Hippocampal formation (tissue), 2 donors: ENCODE results near the gene INSL3.

Experiments
- DNase-seq, 2 donors: peaks; one replicate each; lab custom pipeline; 2025; lab: John Stamatoyannopoulos, UW

Gene INSL3, protein sequence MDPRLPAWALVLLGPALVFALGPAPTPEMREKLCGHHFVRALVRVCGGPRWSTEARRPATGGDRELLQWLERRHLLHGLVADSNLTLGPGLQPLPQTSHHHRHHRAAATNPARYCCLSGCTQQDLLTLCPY

DNA sequence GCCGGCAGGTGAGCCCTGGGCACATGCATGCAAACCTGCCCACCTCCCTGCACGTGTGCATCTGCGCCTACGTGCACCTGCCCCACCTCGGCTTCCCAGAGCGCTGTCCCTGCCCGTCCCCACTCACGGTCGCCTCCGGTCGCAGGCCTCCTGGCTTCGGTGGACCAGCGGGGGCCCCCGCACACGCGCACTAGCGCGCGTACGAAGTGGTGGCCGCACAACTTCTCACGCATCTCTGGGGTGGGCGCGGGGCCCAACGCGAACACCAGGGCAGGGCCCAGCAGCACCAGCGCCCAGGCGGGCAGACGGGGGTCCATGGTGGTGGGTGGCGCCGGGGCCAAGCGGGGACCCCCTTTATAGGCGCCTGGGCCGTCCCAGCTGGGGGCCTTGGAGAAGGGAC is at the start of gene INSL3:
TSS of gene INSL3 (minus strand) at position 330 of the 400 bp plus-strand sequence. CDS start at position 317, 13 bp downstream.
- DNase-seq = no peak

DNA sequence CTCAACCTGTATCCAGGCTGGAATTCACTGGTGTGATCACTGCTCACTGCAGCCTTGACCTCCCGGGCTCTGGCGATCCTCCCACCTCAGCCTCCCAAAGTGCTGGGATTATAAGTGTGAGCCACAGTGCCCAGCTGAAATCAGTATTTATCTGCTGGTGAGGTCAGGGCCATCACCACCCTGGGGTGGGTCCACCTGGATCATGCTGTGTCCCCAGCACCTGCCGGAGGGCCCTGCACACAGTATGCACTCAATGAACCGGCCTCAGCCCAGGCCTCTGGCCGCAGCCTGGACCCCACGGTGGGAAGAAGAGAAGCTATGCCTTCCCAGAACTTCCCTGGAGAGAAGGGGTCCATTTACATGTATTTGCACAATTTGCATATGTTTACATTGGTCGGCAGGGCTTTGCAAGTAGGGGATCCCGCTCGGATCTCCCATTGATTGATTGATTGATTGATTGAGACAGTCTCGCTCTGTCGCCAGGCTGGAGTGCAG is 47.8 kb upstream of the INSL3 start:
- no peak for DNase-seq

DNA sequence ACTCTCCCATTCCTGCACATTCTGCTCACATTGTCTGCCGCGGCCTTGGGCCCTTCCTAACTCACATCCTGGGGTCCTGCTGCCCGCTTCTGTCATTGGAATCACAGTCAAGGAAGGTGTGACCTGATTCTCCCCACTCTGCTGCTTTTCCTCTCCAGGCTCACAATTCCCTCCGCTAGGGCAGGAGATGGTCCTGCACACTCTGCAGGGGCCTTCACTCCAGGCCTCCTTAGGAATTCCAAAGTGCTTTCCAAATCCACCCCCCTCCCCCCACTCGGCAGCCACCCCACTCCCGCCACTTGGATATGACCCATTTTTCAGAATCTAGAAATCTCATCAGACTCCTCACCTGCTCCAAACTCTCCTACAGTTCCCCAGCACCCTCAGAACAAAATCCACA is 47.4 kb upstream of the INSL3 start:
- no peak for DNase-seq

DNA sequence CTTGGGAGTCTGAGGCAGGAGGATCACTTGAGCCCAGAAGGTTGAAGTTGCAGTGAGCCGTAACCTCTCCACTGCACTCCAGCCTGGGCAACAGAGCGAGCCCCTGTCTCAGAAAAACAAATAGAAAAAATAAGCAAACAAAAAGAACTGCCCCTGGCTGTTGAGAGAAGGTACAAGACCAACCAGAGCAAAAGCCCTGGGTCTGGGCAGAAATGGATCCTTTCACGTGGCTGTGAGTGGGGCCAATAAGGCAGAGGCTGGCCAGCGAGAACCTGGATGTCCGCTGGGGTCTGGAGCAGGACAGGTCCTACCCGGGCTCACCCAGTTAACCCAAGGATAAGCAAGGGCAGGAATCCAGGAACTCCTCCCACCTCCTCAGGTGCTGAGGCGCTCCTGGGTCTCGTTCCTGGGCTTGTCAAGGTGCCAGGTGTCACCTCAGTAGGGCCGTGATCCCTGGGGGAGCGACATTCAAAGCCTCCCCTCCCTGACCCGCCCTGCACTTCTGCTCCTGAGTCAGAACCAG is 45.7 kb upstream of the INSL3 start:
- DNase-seq = no peak

DNA sequence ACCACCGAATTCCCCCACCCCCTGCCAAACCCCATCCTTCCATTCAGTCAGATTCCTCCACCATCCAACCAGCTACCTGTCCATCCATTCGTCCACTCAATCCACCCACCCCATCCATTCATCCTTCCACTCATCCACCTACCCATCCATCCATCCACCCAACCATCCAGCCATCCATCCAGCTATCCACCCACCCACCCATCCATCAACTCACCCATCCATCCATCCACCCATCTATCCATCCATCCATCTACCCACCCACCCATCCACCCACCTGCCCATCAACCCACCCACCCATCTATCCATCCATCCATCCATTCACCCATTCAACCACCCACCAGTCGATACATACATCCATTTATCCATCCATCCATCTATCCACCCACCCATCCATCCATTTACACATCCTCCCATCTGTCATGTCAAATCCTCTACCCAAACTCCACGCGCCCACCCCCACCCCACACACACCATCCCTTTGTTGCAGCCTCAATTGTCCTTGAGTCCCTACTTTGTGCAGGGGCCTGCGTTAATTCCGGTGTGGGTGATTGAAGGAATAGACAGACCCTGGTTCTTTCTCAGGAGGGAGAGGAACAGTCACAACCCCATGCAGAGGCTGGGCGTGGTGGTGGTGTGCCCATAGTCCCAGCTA is 45.1 kb upstream of the INSL3 start:
- no peak for DNase-seq

DNA sequence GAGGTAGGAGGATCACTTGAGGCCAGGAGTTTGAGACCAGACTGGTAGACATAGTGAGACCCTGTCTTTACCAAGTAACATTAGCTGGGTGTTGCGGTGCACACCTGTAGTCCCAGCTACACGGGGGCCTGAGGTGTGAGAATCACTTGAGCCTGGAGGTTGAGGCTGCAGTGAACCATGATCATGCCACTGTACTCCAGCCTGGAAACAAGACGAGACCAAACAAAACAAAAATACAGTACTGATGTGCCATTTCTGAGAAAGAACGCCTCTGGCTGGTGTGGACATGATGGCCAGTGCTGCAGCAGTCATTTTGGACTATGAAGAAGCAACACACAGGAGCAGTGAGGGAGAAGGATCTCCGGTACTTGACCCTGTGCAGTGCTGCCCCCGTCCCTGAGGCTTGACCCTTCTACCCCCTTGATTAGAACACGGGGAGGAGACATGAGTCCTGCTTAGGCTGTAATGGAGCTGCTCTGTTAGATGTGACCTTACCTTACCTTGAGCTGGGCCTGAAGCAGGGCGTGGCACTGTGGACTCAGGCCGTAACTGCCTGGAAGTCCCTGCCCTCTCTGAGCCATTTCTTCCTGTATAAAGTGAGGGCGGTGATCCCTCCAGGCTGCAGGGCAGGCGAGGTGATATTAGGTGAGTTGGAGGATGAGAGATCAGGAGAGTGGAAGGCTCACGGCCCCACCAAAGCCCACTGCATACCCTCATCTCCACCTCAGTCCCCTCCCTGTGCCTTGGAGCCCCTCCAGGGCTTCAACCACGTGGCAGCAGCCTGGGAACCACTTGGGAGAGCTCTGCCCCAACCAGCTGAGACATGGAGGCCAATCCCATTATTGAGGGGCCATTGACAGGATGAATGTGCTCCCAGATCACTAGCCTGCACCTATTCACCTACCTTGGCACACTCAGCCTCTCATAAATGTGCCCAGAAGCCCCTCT is 44.3 kb upstream of the INSL3 start:
- no peak for DNase-seq

DNA sequence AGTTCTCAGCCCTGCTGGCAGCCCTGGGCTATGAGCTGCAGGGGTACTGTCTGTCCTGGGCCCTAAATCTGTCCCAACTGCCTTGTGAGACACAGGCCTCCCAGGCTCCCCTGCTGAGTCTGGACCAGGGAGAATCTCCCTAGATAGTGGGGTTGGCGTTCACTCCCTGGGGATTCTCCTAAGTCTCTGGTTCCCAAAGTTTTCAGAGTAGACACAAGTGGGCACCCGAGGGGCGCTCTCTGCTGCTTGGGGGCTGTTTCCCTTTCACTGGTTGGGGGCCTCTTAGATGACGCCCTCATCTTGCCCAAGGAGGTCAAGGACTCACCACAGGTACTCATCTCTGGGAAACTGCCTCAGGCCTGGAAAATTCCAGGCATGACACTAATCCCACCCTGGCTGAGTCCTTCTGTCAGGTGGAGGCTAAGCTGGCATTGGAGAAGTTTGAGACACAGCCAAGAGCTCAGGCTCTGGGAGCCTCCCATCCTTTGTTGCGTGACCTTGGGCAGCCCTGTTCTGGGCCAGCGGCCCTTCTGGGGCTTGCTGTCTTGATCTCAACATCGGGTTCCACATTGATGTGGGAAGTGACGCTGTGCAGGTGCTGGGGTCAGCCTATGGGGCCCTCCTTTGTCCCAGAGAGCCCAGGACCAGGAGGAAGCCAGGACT is 42.3 kb upstream of the INSL3 start:
- no peak for DNase-seq

DNA sequence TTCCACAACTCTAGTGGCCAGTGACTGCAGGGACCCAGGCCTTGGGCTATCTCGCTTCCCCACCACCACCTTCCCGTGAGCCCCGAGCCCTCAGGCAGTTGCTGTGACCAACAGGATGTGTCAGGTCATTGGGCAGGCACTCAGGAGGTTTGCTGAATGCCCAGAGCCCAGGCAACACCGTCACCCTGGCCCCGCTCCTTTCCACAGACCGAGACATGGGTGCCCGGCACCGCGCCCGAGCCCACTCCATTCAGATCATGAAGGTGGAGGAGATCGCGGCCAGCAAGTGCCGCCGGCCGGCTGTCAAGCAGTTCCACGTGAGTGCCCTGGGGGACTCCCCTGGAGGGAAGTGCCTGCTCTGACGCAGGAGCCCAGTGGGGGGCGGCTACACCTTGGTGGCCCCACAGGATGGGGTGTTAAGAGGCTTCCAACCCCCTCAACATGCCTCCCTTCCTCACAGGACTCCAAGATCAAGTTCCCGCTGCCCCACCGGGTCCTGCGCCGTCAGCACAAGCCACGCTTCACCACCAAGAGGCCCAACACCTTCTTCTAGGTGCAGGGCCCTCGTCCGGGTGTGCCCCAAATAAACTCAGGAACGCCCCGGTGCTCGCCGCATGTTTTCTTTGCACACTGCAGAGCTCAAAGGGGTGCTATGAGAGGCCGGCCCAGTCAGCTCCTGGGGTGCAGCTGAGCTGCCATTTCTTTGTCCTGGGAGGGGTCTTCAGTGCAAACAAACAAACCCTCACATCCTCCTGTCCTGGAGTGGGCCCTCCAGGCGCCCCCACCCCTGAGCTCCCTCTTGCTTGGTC is 41.6 kb upstream of the INSL3 start:
- DNase-seq = no peak

DNA sequence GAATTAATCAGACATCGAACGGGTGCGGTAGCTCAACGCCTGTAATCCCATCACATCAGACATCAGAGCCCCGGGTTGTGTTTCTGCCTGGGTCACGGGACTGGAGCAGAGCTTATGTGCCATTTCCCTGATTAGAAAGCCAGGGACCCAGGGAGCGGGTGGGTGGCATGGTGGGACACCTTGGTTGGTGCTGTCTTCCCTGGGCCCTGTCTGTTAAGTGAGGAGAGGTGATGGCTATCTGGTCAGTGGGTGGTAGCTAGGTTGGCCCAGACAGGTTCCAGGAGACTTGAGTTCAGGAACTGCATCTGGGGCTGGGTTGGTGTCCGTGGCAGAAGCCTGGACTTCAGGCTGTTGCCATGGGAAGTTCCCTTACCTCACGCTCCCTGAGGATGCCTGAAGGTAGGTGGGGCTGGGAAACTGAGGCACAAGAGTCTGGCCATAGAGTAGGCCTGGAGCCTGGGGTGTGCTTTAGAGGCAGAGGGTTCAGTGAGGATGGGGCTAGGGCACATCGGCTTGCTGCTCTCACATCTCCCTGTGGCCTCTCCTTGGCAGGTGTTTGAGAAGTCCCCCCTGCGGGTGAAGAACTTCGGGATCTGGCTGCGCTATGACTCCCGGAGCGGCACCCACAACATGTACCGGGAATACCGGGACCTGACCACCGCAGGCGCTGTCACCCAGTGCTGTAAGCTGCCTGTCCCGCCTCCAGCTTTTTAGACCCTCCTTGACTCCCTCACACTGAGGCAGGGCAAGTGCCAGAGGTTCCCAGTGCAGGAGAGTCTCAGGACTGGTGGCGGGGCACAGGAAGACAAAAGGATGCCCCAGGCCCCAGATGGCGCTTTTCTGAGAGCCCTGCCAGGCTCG is 40.5 kb upstream of the INSL3 start:
- DNase-seq = no peak

DNA sequence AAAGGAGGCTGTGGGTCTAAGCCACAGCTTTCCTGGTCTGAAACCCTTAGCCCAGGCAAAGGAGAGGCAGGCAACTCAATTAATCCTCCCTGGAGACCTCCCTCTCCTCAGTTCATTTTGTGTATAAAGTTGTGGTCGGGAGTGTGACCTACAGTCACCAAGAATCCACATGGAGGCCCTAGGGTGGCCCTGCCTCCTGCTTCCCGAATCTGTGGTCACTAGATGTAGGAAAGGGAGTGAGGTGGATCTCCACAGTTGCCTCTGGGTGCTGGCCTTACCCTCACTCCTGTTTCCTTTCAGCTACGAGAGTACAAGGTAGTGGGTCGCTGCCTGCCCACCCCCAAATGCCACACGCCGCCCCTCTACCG is 39.7 kb upstream of the INSL3 start:
- DNase-seq = no peak

DNA sequence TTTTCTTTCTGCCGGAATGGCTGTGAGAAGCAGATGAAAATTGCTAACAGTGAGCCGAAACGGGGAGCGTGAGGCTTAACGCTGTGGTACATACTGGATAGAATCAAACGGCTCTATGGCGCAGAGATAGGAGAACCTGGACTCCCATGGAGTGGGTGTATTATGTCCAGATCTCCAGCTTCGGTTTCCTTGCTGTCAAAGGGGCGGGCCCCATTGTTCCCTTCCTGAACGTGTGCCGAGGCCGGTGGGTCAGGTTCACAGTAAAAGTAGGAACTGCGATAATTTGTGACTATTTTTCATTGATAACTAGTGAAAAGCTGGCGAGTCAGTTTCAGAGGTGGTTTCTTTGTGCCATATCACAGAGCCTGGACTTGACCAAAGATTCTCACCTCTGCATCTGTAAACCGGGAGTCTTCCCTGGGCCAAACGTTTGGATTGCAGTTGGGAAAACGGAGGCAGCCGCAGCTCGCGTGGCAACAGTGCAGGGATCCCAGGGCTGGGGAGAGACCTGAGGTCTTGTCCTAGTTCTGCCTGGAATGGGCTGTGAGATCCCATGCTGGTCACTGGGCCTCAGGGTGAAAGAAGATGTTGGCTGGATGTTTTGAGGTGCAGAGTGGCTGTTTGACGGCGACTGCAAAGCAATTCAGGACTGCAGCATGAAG is 39.1 kb upstream of the INSL3 start:
- DNase-seq = no peak

DNA sequence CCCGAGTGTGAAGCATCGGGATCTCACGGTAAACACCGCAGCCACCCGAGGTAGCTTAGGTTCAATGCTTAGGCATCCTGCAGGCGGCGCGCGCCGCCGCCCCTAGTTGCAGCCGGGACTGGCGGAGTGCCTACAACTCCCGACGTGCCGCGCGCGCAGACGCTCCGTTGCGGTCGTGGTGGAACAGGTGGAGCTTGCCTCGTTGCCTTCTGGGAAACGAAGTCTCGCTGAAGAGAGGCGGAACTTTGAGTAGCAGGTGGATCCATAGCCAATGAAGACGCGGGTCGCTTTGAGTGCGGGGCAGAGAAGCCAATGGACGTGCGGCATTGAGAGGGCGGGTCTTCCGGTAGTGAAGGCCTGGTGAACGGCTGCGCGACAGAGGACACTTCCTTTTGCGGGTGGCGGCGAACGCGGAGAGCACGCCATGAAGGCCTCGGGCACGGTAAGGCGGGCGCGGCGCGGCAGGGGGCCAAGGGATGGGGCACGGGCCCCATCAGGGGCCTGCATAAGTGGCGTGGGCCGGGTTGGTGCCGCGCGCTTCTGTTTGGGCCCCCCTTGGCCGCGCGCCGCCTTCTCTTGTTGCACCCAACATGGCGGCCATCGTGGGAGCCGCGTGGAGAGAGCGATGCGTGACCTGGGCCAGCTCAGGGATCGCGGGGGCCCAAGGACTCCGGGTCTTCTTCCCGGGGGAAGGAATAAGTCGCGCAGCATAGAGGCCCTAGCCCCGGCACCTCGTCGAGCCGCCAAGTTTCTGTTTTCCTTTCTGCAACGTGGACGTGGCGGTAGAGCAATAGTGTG is 38.4 kb upstream of the INSL3 start, which contains the start of gene RPL18A:
TSS of gene RPL18A (plus strand) at position 378 of the 798 bp plus-strand sequence. CDS start at position 425, 47 bp downstream.
- peak; percentile 98 to 99 for DNase-seq

DNA sequence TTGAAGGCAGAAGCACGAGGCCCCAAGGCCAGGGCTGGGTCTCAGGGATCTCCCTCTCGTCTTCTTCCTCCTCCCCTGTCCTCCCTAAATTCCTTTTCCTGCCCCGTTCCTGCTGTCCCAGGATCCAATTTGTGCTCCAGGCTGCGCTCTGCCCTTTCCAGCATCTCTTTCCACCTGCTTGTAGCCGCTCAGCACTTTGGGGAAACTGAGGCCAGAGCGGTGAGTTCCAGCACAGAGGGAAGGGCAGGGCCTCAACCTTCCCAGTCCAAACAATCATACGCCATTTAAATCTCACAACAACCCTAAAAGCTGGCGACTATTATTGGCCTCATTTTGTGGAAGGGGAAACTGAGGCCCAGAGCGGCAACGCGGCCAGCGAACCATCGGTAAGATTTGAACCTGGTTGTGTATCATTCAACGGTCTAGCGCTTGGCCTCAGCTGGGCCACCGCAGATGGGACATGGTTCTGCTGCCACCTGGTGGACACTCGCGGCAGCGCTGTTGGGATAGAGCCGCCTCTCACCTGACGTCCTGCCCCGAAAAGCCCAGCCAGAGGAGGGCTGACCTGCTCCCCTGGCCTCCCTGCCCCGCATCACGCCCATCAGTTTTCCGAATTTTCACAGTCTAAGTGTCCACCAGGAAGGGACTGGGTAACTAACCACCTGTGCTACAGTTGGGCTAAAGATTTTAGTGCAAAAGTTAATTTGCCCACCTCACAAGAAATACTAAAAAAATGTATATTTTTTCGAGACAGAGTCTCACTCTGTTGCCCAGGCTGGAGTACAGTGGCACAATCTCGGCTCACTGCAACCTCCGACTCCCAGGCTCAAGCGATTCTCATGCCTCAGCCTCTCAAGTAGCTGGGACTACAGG is 34.2 kb upstream of the INSL3 start:
- peak; percentile 25 to 66 for DNase-seq

DNA sequence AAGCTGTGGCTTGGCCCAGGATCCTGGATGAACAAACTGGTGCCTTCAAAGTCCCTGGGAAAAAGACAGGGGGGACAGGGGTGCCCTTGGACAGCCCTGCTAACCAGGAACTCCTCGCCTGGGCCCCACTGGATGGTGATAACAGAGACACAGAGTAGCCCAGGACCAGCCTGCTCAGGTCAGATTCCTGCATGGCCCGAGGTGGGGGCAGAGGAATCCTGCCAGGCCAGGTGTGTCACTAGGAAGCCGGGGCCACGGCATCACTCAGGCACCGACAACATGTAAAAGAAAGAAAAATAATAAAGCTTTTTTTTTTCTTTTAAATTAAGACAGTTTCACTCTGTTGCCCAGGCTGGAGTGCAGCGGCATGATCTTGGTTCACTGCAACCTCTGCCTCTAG is 32.7 kb upstream of the INSL3 start:
- no peak for DNase-seq

DNA sequence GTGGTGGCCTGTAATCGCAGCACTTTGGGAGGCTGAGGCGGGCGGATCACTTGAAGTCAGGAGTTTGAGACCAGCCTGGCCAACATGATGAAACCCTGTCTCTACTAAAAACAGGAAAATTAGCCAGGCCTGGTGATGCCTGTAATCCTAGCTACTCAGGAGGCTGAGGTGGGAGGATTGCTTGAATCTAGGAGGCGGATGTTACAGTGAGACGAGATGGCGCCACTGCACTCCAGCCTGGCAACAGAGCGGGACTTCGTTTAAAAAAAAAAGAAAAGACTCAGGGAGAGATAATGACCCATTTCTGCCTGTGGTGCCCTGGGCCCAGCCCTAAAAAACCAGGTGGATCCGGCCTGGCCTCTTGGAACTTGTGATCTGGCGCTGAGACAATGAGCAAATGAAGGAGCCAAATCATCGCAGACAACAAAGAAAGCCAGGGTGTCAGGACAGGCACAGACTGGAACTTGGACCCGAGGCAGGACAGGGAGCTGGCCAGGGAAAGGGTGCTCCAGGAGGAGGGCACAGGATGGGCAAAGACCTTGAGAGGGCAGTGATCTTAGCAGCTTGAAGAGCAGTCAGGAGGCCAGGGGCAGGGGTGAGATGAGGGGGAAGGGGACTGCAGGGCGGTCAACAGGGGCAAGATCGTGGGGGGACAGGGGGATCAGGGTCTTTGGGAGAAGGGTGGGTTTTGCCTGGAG is 27.4 kb upstream of the INSL3 start:
- no peak for DNase-seq

DNA sequence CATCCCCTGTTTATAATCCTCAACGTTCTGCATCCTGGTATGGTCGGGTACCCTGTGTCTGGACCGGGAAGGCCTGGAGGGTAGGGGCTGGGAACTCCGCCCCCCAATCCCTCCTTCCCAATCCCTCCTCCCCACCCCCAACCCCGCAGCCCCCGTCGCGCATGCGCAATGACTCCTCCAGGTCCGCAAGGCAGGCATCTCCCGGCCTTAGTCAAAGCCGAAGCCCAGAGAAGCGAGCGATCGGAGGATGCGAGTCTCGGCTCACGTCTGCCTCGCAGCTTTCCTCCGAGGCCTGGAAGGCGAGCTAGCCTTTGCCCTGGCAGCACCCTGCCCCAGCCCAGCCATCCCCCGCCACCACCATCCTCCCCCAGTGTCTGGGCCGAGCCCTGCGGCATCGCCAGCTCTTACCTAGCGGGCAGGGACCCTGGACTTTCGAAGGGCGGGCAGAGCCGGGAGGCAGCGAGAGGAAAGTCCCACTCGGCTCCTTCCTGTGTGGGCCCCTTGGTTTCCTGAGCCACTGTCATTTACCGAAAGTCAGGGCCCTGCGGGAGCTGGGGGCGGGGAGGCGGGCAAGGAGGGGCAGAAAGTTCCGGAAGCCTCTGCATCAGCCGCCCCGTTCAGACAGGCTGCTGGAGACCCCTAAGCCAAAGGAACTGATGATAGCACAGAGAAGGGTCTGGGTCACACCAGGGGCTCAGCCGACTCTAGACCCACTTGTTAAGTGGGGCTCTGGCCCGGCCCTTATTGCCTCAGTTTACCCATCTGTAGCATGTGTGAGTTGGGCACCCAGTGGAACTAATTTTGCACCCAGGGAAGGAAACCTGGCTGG is 26.4 kb upstream of the INSL3 start, which contains the start of gene JAK3:
TSS of gene JAK3 (minus strand) at position 445 of the 829 bp plus-strand sequence. CDS start 3,565 bp downstream, outside the sequence.
- peak in 1 of 2 donors; percentile 48 for DNase-seq
